Naive thymus-derived CD8-positive, alpha-beta T cell (primary cell): Measurements from ENCODE around the gene CDK5. TPM values are rescaled to one million over a fixed set of nuclear protein-coding genes. Genes with fewer than 3 reads are reported as not detected.
A peak's percentile ranks its signal among the peaks of the same experiment; 100 is the strongest.

ENCODE experiments used
- ATAC-seq, 2 donors: fragments of 150-1000 bp; cut with Tn5 transposase in 1 of 2; sonication (Bioruptor Pico), chemical (Tn5 transposase) in 1 of 2; 1 replicate in 1 of 2; 2 replicates in 1 of 2; pipeline ENCODE4 v1.10.0; 2021; ENCODE audit warnings: mild to moderate bottlenecking in 2 of 2, moderate library complexity in 2 of 2
- POLR2A ChIA-PET: fragments of 350-600 bp; sonication (Branson Sonifier 250); formaldehyde crosslinking; loops from one replicate; lab custom pipeline; 2021; ENCODE audit warnings: antibody characterized with exemption; lab: Charles Lee
- DNase-seq, 10 donors: peaks; one replicate each; pipeline versions ENCODE4 v3.0.0 to v3.0.0-alpha.2; 2020 to 2022
- H3K27ac Mint-ChIP-seq, 10 donors: one replicate each; pipeline ENCODE4 v1.8.0; 2020 to 2022; ENCODE audit warnings: mild to moderate bottlenecking in 10 of 10, mixed read lengths in 10 of 10, moderate library complexity in 4 of 10, inconsistent platforms in 1 of 10
- H3K27me3 Mint-ChIP-seq, 5 donors: one replicate each; pipeline ENCODE4 v1.8.0; 2021 to 2022; ENCODE audit warnings: mixed read lengths in 5 of 5
- H3K36me3 Mint-ChIP-seq, 3 donors: one replicate each; pipeline ENCODE4 v1.8.0; 2020 to 2022; ENCODE audit warnings: mixed read lengths in 3 of 3, mild to moderate bottlenecking in 2 of 3, inconsistent platforms in 1 of 3
- H3K4me1 Mint-ChIP-seq, 4 donors: one replicate each; pipeline ENCODE4 v1.8.0; 2021 to 2022; ENCODE audit warnings: mixed read lengths in 4 of 4
- H3K4me3 Mint-ChIP-seq, 10 donors: one replicate each; pipeline ENCODE4 v1.8.0; 2020 to 2022; ENCODE audit warnings: mild to moderate bottlenecking in 10 of 10, mixed read lengths in 10 of 10, moderate library complexity in 6 of 10, inconsistent platforms in 1 of 10
- H3K9me3 Mint-ChIP-seq, 9 donors: one replicate each; pipeline ENCODE4 v1.8.0; 2020 to 2022; ENCODE audit warnings: mixed read lengths in 9 of 9, mild to moderate bottlenecking in 3 of 9, inconsistent platforms in 1 of 9, moderate library complexity in 1 of 9
- polyA plus RNA-seq, 3 donors: library from polyadenylated mRNA; unstranded; fragments of 300-500 nt; fragmentation: Illumina TruSeq; gene quantifications; one replicate each; pipeline ENCODE4 v1.2.3, GENCODE V29; 2021
- total RNA-seq, 8 experiments: library from RNA in 2 of 8; stranded (reverse) in 2 of 8; gene quantifications; one replicate each; pipeline ENCODE4 v1.2.3 and lab custom pipeline; 2021 to 2026

Gene CDK5
- total RNA-seq = 1 to 10 TPM; 4.1 to 6.0 TPM
- polyA plus RNA-seq = 10 to 100 TPM; 10.7 to 13.2 (median 11.7) TPM
- 2.0 to 7.8 (median 6.7) reads per million in 6 experiments for total RNA-seq (lab: John Stamatoyannopoulos, UW)

DNA sequence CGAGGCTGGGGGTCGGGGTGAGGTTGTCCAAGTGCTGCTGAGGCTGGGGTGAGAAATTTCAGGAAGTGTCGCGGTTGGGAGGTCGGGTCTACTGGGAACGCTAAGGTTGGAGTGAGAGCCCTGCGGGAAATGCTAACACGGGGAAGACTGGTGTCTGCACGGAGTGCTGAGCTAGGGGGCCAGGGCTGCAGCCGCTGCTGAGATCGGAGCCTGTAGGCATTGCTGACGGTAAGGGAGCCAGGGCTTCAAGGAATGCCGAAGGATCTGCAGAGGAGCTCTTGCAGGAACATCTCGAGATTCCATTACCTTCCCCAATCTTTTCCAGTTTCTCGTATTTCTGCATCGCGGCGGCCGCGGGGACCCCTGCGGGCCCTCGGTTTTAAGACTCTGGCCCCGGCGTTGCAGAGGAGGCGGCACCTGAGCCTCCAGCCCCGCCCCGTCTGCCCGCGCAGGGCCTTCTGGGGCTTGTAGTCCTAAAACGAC, at the start of gene CDK5:
CDK5 (minus strand) TSS at position 392 of the 483 bp plus-strand sequence; CDS start at position 343, 49 bp downstream.
- peak within 1 kb of the TSS; percentile 85 to 98 (median 96) for H3K27ac Mint-ChIP-seq
- ATAC-seq = peak; percentile 6 to 13
- H3K4me3 Mint-ChIP-seq = peak within 1 kb of the TSS; percentile 88 to 97 (median 94)
- DNase-seq = no peak
- peaks cover 0 to 3% (median 0%) of the 10 kb centered on the region in 5 donors for H3K27me3 Mint-ChIP-seq
- peaks cover 21 to 56% (median 49%) of the 10 kb centered on the region in 4 donors for H3K4me1 Mint-ChIP-seq
- no peaks in the 10 kb centered on the region for H3K9me3 Mint-ChIP-seq
- POLR2A ChIA-PET = interaction anchor here (1.0 to 5.2 kb wide), 5 partner anchors 22 to 60 kb away, joined by 3 to 42 read pairs (median 23); partner anchors contain the start of genes ABCB8, AGAP3, FASTK and TMUB1
- no peaks in the 10 kb centered on the region for H3K36me3 Mint-ChIP-seq

DNA sequence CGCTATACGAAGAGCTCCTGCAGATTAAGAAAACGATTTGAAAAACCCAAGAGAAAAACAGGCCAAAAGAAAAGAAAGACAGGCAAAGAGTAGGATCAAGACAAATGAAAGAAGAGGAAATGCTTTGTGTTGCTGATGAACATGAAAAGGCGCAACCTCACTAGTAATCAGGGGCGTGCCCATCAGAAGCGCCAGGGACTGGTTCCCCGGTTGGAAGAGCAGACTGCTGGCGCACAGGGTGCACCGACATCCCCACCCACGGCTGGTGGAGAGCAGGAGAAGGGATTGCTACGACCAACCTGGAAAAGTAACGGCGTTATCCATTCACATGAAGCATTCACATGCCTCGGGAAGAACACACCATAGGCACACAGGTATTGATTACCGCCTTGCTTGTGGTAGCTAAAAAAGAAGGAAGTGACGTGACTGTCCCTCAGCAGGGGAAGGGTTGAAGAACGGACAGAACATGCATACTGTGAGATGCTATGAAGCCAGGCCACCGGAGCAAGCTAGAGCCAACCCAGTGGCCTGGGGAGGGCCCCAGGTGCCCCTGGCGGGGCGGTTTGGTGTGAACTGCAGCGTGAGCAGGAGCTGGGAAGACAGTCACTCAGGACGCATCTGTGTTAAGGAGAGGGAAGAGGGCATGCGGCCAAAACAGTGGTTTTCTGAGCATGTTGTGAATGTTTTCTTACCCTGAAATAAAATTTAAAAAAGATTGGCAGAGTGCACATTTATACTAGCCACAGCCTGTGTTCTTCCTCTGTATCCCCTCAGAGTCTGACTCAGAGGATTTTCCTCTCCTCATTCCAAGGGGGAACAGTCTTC, 46.9 kb upstream of the CDK5 start:
- no peaks in the 10 kb centered on the region for H3K9me3 Mint-ChIP-seq
- DNase-seq = no peak
- no peaks in the 10 kb centered on the region for H3K27me3 Mint-ChIP-seq
- peaks cover 0 to 3% (median 0%) of the 10 kb centered on the region in 3 donors for H3K36me3 Mint-ChIP-seq
- H3K4me3 Mint-ChIP-seq = no peak overlapping the region
- peaks cover 0 to 10% (median 5%) of the 10 kb centered on the region in 4 donors for H3K4me1 Mint-ChIP-seq
- POLR2A ChIA-PET = interaction anchor here (1.2 to 1.5 kb wide), 2 partner anchors 16 to 39 kb away, joined by 3 read pairs; no protein-coding TSS in a partner anchor
- H3K27ac Mint-ChIP-seq = peak overlapping the region in 2 of 10 donors; percentile 16 to 74
- no peak for ATAC-seq

DNA sequence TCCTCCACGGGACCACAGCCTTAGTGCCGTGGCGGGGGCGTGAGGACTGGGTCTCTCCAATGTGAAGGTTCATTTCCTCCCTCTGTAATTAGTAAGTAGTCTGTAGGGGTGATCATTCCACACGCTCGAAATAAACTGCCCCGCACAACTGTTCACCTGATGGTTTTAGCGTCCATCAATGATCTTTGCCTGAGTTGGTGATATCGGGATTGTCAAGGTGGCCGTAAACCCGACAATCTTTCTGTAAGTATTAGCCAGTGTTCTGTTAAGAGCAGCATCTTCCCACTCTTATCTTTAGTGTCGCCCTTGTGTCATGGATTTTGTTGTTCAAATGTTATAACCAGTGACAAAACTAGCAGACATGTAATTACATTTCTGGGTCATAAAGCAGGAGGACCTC, 46.3 kb upstream of the CDK5 start:
- peaks cover 0 to 3% (median 0%) of the 10 kb centered on the region in 3 donors for H3K36me3 Mint-ChIP-seq
- peaks cover 0 to 10% (median 5%) of the 10 kb centered on the region in 4 donors for H3K4me1 Mint-ChIP-seq
- peak overlapping the region in 1 of 10 donors; percentile 74 for H3K27ac Mint-ChIP-seq
- no peaks in the 10 kb centered on the region for H3K9me3 Mint-ChIP-seq
- no peak overlapping the region for H3K4me3 Mint-ChIP-seq
- H3K27me3 Mint-ChIP-seq = no peaks in the 10 kb centered on the region
- ATAC-seq (no peak), DNase-seq (no peak)
- POLR2A ChIA-PET = interaction anchor here (1.5 kb wide), 1 partner anchor 17 kb away, joined by 3 read pairs; no protein-coding TSS in a partner anchor

DNA sequence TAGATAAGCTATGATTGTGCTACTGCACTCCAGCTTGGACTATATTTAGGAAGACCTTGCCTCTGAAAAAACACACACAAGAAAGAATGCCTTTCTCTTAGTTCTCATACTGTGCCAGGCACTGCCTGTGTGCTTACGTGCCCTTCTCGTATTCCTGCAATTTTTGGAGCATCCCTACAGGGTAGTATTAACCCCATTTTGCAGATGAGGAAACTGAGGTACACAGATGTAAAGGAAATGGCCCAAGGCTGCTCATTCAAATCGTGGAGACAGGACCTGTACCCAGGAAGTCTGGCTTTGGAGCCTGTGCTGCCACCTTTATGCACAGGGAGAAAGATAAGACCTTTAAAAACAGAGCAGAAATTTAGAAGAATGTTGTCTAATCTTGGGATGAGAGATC, 45.3 kb upstream of the CDK5 start:
- Mint-ChIP-seq H3K27me3 (no peaks in the 10 kb centered on the region), H3K4me3 (no peak overlapping the region), H3K9me3 (no peaks in the 10 kb centered on the region), H3K27ac (no peak overlapping the region), H3K4me1 (peaks cover 0 to 10% (median 5%) of the 10 kb centered on the region in 4 donors), H3K36me3 (peaks cover 0 to 3% (median 0%) of the 10 kb centered on the region in 3 donors)
- no peak for DNase-seq
- no peak for ATAC-seq
- POLR2A ChIA-PET = no interaction called here

DNA sequence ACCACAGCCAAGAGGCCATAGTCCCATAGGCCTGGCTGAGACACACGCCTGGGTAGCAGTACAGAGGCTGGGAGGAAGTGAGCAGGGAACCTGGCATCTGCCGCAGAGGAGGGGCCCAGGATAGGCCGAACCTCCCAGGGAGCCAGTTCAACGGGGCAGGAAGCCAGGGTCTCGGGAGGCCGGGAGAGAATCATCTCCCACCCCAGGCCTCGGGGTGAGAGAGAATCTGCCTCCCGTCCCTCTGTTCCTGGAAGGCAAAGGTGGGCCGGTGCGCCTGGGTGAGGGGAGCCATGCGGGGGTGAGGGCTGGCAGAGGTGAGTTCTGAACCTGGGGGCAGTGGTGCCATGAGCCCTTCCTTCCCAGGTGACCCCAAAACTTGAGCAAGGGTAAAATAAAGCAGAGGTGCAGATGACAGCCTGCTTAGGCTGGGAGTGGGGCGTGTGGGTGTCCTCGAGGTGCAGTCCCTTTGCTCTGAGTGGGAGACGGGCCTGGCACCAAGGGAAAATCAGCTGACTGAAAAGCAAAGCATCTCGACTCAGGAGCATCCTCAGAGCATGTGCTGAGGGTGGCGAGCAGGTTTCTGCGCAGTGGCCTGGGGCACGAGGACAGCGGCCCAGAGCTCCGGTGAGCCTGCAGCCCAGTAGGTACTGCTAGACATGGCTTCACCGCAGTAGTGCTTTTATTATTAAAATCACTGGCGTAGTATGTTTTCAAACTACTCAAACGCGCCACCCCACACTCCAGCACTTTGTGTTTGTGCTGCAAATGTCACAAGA, 44.1 kb upstream of the CDK5 start:
- peak overlapping the region in 1 of 10 donors; percentile 37 for H3K27ac Mint-ChIP-seq
- peaks cover 0 to 3% (median 0%) of the 10 kb centered on the region in 3 donors for H3K36me3 Mint-ChIP-seq
- ATAC-seq = no peak
- peaks cover 0 to 10% (median 5%) of the 10 kb centered on the region in 4 donors for H3K4me1 Mint-ChIP-seq
- H3K4me3 Mint-ChIP-seq = no peak overlapping the region
- H3K9me3 Mint-ChIP-seq = no peaks in the 10 kb centered on the region
- DNase-seq = no peak
- no peaks in the 10 kb centered on the region for H3K27me3 Mint-ChIP-seq
- POLR2A ChIA-PET = no interaction called here

DNA sequence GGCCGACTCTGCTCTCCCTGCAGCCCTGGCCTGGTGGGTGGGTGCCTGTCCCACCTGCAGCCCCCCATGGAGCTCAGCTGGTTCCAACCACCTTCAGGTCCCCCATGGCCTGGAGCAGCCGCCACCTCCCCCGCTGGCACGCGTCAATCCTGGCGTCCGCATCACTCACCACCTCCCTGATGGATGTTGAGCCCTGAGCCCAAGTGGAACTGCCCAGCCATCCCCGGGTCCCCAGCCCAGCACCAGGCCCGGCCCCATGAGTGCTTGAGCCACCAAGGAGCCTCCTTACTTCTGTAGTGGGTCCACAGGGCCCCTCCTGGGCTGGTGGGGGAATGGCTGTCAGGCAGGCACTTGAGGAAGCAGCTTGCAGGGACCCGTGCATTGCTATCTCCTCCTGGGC, 43.2 kb upstream of the CDK5 start:
- POLR2A ChIA-PET = no interaction called here

DNA sequence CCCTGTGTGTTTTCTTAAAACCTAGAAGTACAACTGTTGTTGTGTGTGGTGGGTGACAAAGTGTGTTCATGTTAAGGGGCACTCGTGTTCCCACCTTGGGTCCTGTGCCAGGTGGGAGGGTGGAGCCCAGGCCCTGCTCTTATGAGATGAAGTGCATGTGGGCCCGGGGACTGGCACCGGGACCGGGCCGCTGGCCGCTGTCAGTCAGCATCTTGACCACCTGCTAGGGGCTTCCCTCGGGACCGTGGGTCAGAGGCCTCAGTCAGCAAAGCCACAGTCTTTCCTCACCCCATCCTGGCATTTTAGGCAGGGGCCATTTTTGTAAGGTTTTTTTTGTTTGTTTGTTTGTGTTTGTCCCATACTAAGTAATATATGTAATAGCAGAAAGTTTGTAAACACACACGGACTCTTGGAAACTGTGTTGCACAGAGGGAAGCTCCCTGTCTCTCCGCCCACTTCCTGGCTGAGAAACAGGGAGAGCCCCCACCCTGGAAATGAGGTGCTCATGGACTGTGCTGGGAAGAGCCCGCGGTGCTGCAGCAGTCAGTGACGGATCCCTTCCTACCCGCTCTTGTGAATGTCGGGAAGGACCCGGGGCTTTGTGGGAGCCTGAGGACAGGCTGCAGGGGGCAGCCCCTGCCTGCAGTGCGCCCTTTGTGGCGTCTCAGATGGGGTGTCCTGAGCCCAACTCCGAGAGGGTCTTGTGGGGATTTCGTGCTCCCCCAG, 42.0 kb upstream of the CDK5 start:
- no peak overlapping the region for H3K4me3 Mint-ChIP-seq
- H3K9me3 Mint-ChIP-seq = no peaks in the 10 kb centered on the region
- ATAC-seq (no peak), DNase-seq (no peak)
- H3K27me3 Mint-ChIP-seq = no peaks in the 10 kb centered on the region
- H3K4me1 Mint-ChIP-seq = peaks cover 0 to 8% (median 4%) of the 10 kb centered on the region in 4 donors
- POLR2A ChIA-PET = no interaction called here
- peaks cover 0 to 11% (median 0%) of the 10 kb centered on the region in 3 donors for H3K36me3 Mint-ChIP-seq
- no peak overlapping the region for H3K27ac Mint-ChIP-seq

More for the DNA sequence above, 43.2 kb upstream of the CDK5 start:
- ATAC-seq (no peak), DNase-seq (no peak)
- Mint-ChIP-seq H3K4me3 (no peak overlapping the region), H3K36me3 (peaks cover 0 to 9% (median 0%) of the 10 kb centered on the region in 3 donors), H3K4me1 (peaks cover 0 to 10% (median 5%) of the 10 kb centered on the region in 4 donors), H3K27me3 (no peaks in the 10 kb centered on the region), H3K27ac (no peak overlapping the region), H3K9me3 (no peaks in the 10 kb centered on the region)

DNA sequence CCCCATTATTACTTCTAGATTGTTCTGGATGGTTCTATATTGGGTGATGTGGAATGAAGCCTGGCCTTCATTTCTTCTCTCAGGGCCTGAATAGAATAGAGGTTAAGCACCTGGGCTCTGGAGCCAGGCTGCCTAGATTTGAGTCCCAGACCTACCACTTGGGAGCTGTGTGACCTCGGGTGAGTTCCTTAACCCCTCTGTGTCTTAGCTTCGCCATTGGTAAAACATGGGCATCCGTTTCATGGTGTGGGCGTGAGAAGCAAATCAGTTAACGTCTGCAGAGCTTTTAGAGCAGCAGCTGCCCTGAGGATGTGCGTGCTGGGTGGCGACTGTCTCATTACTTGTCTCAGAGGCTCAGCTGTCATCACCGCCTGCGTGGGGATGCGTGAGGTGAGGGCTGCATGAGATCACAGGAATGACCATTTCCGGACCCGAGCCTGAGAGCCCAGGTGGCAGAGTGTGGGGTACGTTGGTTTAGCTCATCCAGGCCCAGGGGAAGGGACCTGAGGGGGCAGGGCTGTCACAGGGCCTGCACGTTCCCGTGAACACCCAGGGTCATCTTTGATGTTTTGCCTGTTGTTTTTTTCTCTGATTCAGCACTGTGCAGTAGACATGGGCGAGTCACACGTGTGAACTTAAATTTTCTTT, 38.3 kb upstream of the CDK5 start:
- DNase-seq (no peak), ATAC-seq (no peak)
- Mint-ChIP-seq H3K4me1 (peaks cover 0 to under 1% (median 0%) of the 10 kb centered on the region in 4 donors), H3K36me3 (peaks cover 0 to 8% (median 0%) of the 10 kb centered on the region in 3 donors), H3K4me3 (no peak overlapping the region), H3K27me3 (no peaks in the 10 kb centered on the region), H3K27ac (no peak overlapping the region), H3K9me3 (no peaks in the 10 kb centered on the region)
- POLR2A ChIA-PET = no interaction called here

DNA sequence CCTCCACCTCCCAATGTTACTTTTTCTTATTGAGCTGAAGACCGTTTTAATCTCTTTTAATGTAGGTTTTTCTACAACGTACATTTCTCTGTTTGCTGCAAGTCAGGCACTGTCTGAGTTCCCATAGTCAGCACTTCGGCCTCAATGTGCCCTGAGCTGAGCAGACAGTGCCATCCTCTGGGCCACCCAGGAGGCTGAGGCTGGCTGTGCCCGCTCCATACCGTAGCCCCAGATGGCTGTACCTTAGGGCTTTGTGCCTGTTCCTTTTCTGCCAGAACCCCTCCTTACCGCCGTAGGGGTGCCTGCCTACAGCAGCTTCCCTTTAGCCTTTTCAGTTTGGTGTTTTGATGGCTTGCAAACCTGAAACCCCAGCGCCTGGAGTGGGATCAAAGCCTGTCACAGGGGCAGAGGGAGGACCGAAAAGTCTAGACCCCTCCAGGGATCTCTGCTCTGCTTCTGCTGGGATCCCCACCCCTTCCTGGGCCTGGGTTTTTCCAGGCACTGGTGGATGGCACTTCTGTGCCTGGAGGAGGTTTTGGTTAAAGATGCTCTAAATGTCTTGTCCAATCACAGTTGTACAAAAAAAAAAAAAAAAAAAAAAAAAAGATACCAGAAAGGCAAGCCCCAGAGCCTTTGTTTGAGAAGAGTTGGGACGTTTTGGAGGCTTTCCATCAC, 37.6 kb upstream of the CDK5 start:
- POLR2A ChIA-PET = interaction anchor here (0.8 kb wide), 1 partner anchor 12 kb away, joined by 3 read pairs; the partner anchor contains the start of gene TMUB1
- Mint-ChIP-seq H3K4me1 (no peaks in the 10 kb centered on the region), H3K27me3 (peaks cover 0 to 2% (median 0%) of the 10 kb centered on the region in 5 donors), H3K36me3 (peaks cover 0 to 8% (median 0%) of the 10 kb centered on the region in 3 donors), H3K4me3 (no peak overlapping the region), H3K9me3 (no peaks in the 10 kb centered on the region), H3K27ac (no peak overlapping the region)
- ATAC-seq = peak in 1 of 2 donors; percentile 49
- DNase-seq = no peak

DNA sequence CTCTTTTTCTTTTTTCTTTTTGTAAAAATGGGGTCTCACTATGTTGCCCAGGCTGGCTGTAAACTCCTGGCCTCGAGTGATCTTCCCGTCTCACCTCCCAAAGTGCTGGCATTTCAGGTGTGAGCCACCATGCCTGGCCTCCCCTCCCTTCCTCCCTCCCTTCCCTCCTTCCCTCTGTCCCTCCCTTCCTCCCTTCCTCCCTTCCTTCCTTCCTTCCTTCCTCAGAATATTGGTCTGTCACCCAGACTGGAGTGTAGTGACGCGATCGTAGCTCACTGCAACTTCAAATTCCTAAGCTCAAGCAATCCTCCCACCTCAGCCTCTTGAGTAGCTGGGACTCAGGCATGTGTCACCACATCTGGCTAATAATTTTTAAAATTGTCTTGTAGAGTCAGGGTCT, 37.0 kb upstream of the CDK5 start:
- Mint-ChIP-seq H3K4me1 (peaks cover 0 to 2% (median 2%) of the 10 kb centered on the region in 4 donors), H3K27ac (peak overlapping the region in 1 of 10 donors; percentile 19)
- POLR2A ChIA-PET = interaction anchor here (0.6 to 0.8 kb wide), 2 partner anchors 12 to 100 kb away, joined by 3 read pairs; partner anchors contain the start of gene TMUB1

DNA sequence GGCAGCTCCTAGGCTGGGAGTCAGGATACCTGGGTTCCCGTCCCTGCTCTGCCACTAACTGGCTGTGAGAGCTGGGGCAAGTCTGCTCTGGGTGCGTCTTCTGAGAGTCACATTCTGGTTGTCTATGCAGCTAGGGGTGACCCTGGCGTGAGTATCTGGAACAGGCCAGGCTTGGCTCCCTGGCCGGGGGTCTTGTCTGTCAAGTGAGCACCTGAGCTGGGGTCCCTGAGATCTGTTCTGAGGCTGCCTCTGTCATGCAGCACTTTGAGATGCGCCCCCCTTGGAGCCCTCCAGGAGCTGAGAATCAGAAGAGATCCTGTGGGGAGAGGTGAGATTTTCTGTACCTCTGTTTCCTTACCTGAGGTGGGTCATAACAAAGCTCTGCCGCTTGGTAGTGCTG, 36.1 kb upstream of the CDK5 start:
- Mint-ChIP-seq H3K4me3 (no peak overlapping the region), H3K4me1 (peaks cover 7 to 11% (median 9%) of the 10 kb centered on the region in 4 donors), H3K27ac (no peak overlapping the region), H3K9me3 (no peaks in the 10 kb centered on the region), H3K36me3 (peaks cover 0 to 11% (median 0%) of the 10 kb centered on the region in 3 donors), H3K27me3 (peaks cover 0 to 17% (median 4%) of the 10 kb centered on the region in 5 donors)
- POLR2A ChIA-PET = no interaction called here
- peak in 1 of 10 donors; percentile 13 for DNase-seq
- ATAC-seq = no peak

More for the DNA sequence above, 37.0 kb upstream of the CDK5 start:
- Mint-ChIP-seq H3K36me3 (peaks cover 0 to 8% (median 0%) of the 10 kb centered on the region in 3 donors), H3K4me3 (no peak overlapping the region), H3K9me3 (no peaks in the 10 kb centered on the region), H3K27me3 (peaks cover 0 to 8% (median 0%) of the 10 kb centered on the region in 5 donors)
- no peak for DNase-seq
- ATAC-seq = no peak
